ENCODE measurements around the gene NUBP2.

DNA sequence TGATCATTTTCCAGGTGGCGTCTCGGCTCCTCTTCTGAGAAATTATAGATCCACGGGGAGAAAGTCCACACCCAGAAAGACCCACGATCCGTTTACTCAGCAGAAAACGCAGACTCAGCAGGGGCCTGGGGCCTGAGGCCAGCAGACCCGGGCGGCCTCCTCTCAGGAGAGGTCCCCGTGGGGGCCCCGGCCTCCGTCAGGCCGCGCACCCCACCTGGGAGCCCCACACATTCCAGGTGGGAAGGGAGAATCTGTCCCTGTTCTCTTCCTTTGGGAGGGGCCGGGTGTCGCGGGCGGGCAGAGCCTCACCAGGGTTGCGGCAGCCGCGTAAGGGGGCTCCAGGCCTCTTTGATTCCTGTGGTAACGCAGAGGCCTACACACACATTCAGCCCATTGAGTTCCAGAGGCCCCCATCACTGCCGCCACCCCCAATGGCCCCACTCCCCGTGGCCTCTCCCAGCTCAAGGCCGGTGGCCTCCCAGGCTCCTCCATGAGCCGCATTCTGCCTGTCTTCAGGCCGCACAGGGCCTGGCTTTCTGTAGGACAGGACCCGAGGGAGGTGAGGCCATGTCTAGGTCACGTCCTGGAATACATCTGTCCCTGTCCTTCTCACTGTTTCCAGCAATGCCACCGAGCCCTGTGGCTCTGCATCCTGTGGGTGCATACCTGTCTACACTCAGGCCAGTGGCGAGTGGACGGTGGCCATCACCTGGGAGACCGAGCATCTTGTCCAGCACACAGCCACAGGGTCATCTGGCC, 12.3 kb downstream of the NUBP2 start:
- no peak for TF ChIP-seq CTCF (IDR thresholded peaks at IDR 0.05)
- no peak for TF ChIP-seq POLR2A (IDR thresholded peaks at IDR 0.05)

Measured in suprapubic skin (tissue), 3 donors.